BLaER1 (cell line): ENCODE data around the gene PSMB9.

ENCODE experiments used
- H3K27ac ChIP-seq: shearing (Covaris generic); formaldehyde crosslinking; 2 replicates; pipeline ENCODE4 v1.8.1; 2022
- H3K27me3 ChIP-seq: shearing (Covaris generic); formaldehyde crosslinking; 2 replicates; pipeline ENCODE4 v1.8.1; 2022
- H3K36me3 ChIP-seq: shearing (Covaris generic); formaldehyde crosslinking; 2 replicates; pipeline ENCODE4 v1.8.1; 2022
- H3K4me1 ChIP-seq: shearing (Covaris generic); formaldehyde crosslinking; 2 replicates; pipeline ENCODE4 v1.8.1; 2022
- H3K4me2 ChIP-seq: shearing (Covaris generic); formaldehyde crosslinking; 2 replicates; pipeline ENCODE4 v1.8.1; 2022
- H3K4me3 ChIP-seq: shearing (Covaris generic); formaldehyde crosslinking; 2 replicates; pipeline ENCODE4 v1.8.1; 2022
- H3K9ac ChIP-seq: shearing (Covaris generic); formaldehyde crosslinking; 2 replicates; pipeline ENCODE4 v1.8.1; 2022
- H3K9me3 ChIP-seq: shearing (Covaris generic); formaldehyde crosslinking; 2 replicates; pipeline ENCODE4 v1.8.1; 2022
- H4K20me1 ChIP-seq: shearing (Covaris generic); formaldehyde crosslinking; 2 replicates; pipeline ENCODE4 v1.8.1; 2022
- Cebpa-rat ChIP-seq: shearing (Covaris generic); IDR thresholded peaks from 2 replicates; pipeline ENCODE4 v1.8.1; 2022

The PSMB9 gene

DNA sequence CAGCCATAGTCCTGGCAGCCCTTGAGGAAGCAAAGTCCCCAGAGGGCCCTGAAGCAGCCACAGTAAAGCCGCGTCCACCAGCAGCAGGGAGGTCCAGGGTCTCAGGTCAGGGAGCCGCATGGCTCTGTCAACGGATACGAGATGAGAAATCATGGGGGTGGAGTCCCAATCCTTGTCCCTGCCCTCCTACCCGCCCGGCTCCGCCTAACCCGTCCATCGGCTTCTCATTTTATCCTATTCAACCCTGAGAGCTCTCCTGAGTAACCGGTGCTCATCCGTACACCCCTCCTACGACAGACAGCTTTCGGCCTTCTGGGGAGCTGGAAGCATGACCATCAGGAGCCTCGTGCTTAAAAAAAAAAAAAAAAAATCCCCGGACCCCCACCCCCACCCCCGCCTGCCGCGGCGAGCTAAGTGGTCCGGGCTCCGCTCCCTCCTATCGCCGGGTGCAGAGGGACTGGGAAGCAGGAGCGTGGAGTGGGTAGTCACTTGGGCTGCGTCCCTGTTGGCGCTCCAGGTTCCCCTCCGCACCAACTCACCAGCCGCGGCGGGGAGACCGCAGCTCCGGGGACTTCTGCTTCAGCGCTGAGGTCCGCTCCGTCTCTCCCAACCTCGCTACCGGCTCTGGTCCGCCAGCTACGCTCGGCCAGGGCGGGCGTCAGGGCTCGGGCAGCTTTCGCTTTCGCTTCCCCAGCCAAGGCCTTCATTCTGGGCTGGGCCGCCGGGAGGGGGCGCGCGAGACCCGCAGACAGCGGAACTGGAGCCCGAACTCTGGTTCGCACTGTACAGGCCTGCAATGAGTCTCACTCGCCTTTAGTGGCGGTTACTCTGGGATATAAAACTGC is 15.7 kb upstream of the PSMB9 start, which contains the start of gene TAP2:
TAP2 (minus strand) TSS at position 626 of the 845 bp plus-strand sequence; CDS start at position 120, 506 bp downstream.
- H3K4me3 ChIP-seq, result peak within 1 kb of the TSS; percentile 77
- H3K9ac ChIP-seq, result peak within 1 kb of the TSS; percentile 88
- H3K4me2 ChIP-seq, result peak within 1 kb of the TSS; percentile 99
- peaks cover 68% of the 10 kb centered on the region for H3K4me1 ChIP-seq
- H3K9me3 ChIP-seq, result no peaks in the 10 kb centered on the region
- H3K27ac ChIP-seq, result peak within 1 kb of the TSS; percentile 89
- H4K20me1 ChIP-seq, result no peaks in the 10 kb centered on the region
- H3K27me3 ChIP-seq, result no peaks in the 10 kb centered on the region
- no peak for TF ChIP-seq Cebpa-rat
- H3K36me3 ChIP-seq, result peaks cover 47% of the 10 kb centered on the region

- TF ChIP-seq Cebpa-rat, result no peak
- Histone ChIP-seq H3K9ac (no peak overlapping the region), H3K4me3 (no peak overlapping the region), H3K27ac (no peak overlapping the region), H3K27me3 (no peaks in the 10 kb centered on the region), H4K20me1 (no peaks in the 10 kb centered on the region), H3K9me3 (no peaks in the 10 kb centered on the region), H3K4me2 (peak overlapping the region; percentile 94), H3K4me1 (peaks cover 68% of the 10 kb centered on the region), H3K36me3 (peaks cover 37% of the 10 kb centered on the region)
These were observed 14.6 kb upstream of the PSMB9 start for GRCh38 chr6:32839356-32839755.

- Histone ChIP-seq H3K27ac (peak overlapping the region; percentile 49), H4K20me1 (no peaks in the 10 kb centered on the region), H3K36me3 (peaks cover 23% of the 10 kb centered on the region), H3K9ac (peak overlapping the region; percentile 36; the same call in 1 of the 2 replicates), H3K4me3 (no peak overlapping the region), H3K4me1 (peaks cover 75% of the 10 kb centered on the region), H3K9me3 (no peaks in the 10 kb centered on the region), H3K4me2 (peak overlapping the region; percentile 94), H3K27me3 (no peaks in the 10 kb centered on the region)
- TF ChIP-seq Cebpa-rat, result no peak
These were observed 13.3 kb upstream of the PSMB9 start for GRCh38 chr6:32840604-32841246.

GRCh38 chr6:32842021-32842650 is 11.9 kb upstream of the PSMB9 start:
- peak overlapping the region; percentile 94 for H3K4me2 ChIP-seq
- peak overlapping the region; percentile 92 for H3K9ac ChIP-seq
- TF ChIP-seq Cebpa-rat, result no peak
- H4K20me1 ChIP-seq, result no peaks in the 10 kb centered on the region
- H3K36me3 ChIP-seq, result peaks cover 33% of the 10 kb centered on the region
- H3K4me1 ChIP-seq, result peaks cover 75% of the 10 kb centered on the region
- H3K4me3 ChIP-seq, result peak overlapping the region; percentile 83
- no peaks in the 10 kb centered on the region for H3K27me3 ChIP-seq
- peak overlapping the region; percentile 97; the same call in 1 of the 2 replicates for H3K27ac ChIP-seq
- no peaks in the 10 kb centered on the region for H3K9me3 ChIP-seq

GRCh38 chr6:32842690-32843089 is 11.3 kb upstream of the PSMB9 start:
- peaks cover 74% of the 10 kb centered on the region for H3K4me1 ChIP-seq
- H3K4me2 ChIP-seq, result peak overlapping the region; percentile 94
- peaks cover 39% of the 10 kb centered on the region for H3K36me3 ChIP-seq
- peak overlapping the region; percentile 97 for H3K27ac ChIP-seq
- no peak for TF ChIP-seq Cebpa-rat
- H3K27me3 ChIP-seq, result no peaks in the 10 kb centered on the region
- no peaks in the 10 kb centered on the region for H3K9me3 ChIP-seq
- H4K20me1 ChIP-seq, result no peaks in the 10 kb centered on the region
- peak overlapping the region; percentile 92 for H3K9ac ChIP-seq
- peak overlapping the region; percentile 83 for H3K4me3 ChIP-seq

DNA sequence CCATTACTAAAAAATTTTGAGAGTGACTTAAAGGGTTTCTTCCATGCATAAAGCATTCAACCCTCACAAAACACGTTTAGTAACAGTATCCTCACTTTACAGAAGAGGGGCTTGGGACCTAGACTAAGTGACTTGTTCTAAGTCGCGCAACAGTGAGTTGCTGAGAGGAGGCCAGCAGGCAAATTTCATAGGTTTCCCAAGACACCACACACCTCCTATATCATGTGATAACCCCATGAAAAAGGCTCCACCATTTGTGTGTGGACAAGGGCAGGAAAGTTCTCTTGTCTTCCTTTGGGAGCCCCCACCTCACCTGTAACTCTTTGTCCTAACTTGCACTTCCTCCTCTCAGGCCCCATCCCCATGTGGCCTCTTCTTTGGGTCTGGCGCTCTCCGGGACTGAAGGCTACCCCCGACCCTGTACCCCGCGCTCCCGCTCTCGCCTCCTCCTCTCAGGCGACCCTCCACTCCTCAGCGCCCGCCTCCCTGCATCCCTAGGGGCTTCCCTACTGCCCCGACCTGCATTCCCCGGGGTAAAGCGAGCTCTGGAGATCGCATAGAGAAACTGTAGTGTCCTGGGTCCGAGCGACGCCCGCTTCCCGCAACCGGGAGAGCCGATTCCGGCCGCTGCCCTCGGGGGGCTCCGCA is 10.5 kb upstream of the PSMB9 start:
- Histone ChIP-seq H3K36me3 (peaks cover 47% of the 10 kb centered on the region), H4K20me1 (no peaks in the 10 kb centered on the region), H3K9me3 (no peaks in the 10 kb centered on the region; the same call in 1 of the 2 replicates), H3K4me2 (peak overlapping the region; percentile 94), H3K4me1 (peaks cover 79% of the 10 kb centered on the region), H3K9ac (peak overlapping the region; percentile 92), H3K27me3 (no peaks in the 10 kb centered on the region), H3K4me3 (peak overlapping the region; percentile 83), H3K27ac (peak overlapping the region; percentile 97)
- no peak for TF ChIP-seq Cebpa-rat

GRCh38 chr6:32843979-32844838 is 9.8 kb upstream of the PSMB9 start, which contains the start of gene PSMB8:
PSMB8 (minus strand) TSS chr6:32844047; CDS start chr6:32843996, 51 bp downstream.
- no peaks in the 10 kb centered on the region for H3K27me3 ChIP-seq
- peak within 1 kb of the TSS; percentile 83 for H3K4me3 ChIP-seq
- peak within 1 kb of the TSS; percentile 92 for H3K9ac ChIP-seq
- peak within 1 kb of the TSS; percentile 97 for H3K27ac ChIP-seq
- H3K4me2 ChIP-seq, result peak within 1 kb of the TSS; percentile 94
- H4K20me1 ChIP-seq, result no peaks in the 10 kb centered on the region
- TF ChIP-seq Cebpa-rat, result no peak
- no peaks in the 10 kb centered on the region; the same call in 1 of the 2 replicates for H3K9me3 ChIP-seq
- peaks cover 54% of the 10 kb centered on the region for H3K36me3 ChIP-seq
- H3K4me1 ChIP-seq, result peaks cover 75% of the 10 kb centered on the region

DNA sequence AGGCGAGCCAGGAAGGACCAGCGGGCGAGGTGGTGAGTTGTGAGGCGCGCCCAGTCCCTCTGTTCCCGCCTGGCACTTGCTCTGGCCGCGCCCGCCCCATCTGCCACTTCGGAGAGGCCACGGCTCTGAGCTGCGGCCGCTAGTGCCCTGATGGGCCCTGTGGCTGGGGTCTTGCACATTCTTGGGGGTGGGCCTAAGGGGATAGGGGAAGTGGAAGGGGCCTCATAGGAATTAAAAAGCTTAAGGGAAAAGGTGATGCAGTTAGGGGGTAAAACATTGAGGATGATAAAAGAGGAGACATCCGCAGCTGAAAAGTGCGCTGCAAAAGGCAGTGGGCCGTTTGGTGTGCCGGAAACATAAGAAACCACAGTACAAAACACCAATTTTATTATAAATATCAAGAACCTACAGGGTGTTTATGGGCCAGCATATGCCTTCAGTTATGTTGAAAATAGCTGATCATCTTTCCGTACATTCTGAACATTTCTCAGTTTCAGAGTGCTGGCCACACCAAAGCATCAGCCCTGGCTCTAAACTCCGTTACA is 9.1 kb upstream of the PSMB9 start:
- H3K36me3 ChIP-seq, result peaks cover 61% of the 10 kb centered on the region
- no peak for TF ChIP-seq Cebpa-rat
- no peaks in the 10 kb centered on the region for H3K27me3 ChIP-seq
- H3K9ac ChIP-seq, result peak overlapping the region; percentile 92
- H3K4me1 ChIP-seq, result peaks cover 68% of the 10 kb centered on the region
- no peaks in the 10 kb centered on the region for H4K20me1 ChIP-seq
- H3K27ac ChIP-seq, result peak overlapping the region; percentile 97
- no peaks in the 10 kb centered on the region; the same call in 1 of the 2 replicates for H3K9me3 ChIP-seq
- H3K4me2 ChIP-seq, result peak overlapping the region; percentile 94
- peak overlapping the region; percentile 83 for H3K4me3 ChIP-seq
